H1 (cell line): ENCODE data around the gene INAVA. TPM values are rescaled to one million over a fixed set of nuclear protein-coding genes. Genes with fewer than 3 reads are reported as not detected.

ENCODE experiments used
- RFX5 ChIP-seq: IDR thresholded peaks from 2 replicates; pipeline ENCODE4 v1.6.1; 2011; ENCODE audit warnings: low read depth, low read length, improper control_type of control experiment, borderline replicate concordance
- RNF2 ChIP-seq: fragments of 200-900, 300-1000 bp; sonication (generic); IDR thresholded peaks from 2 replicates; pipeline ENCODE4 v1.7.1; 2016; ENCODE audit warnings: borderline replicate concordance, low read depth, mild to moderate bottlenecking, antibody characterized with exemption, low read length; ENCODE audit not compliant: poor library complexity, severe bottlenecking; ENCODE audit errors: missing control alignments
- SIN3A ChIP-seq, 2 experiments: IDR thresholded peaks in 1 of 2; conservative IDR thresholded peaks in 1 of 2; 2 replicates each; pipeline ENCODE4 v1.6.1; 2011 to 2012; ENCODE audit warnings: low read length in 2 of 2, improper control_type of control experiment in 1 of 2, low read depth in 1 of 2, mild to moderate bottlenecking in 1 of 2
- TBP ChIP-seq: IDR thresholded peaks from 2 replicates; pipeline ENCODE4 v1.6.1; 2011; ENCODE audit warnings: low read depth, low read length, improper control_type of control experiment
- USF2 ChIP-seq: IDR thresholded peaks from 2 replicates; pipeline ENCODE4 v1.6.1; 2011; ENCODE audit warnings: low read length, improper control_type of control experiment
- polyA plus RNA-seq, 7 experiments: library from polyadenylated mRNA; depleted of rRNA in 3 of 7; stranded (reverse) in 5 of 7; unstranded in 2 of 7; fragments of >200 nt in 5 of 7; fragments of 200-250 nt in 2 of 7; gene quantifications; 1 replicate in 5 of 7; 2 replicates in 1 of 7; 4 replicates in 1 of 7; pipeline versions ENCODE4 v1.2.1 to v1.2.3, GENCODE V29; 2011 to 2013; ENCODE audit warnings: missing spikeins in 2 of 7, mixed read lengths in 2 of 7
- total RNA-seq: library from RNA; stranded (reverse); fragmentation: NEBNext Ultra II Directional; extraction: Animal tissue kit (Norgen Biotek cat#: 25700); gene quantifications from 2 replicates; pipeline ENCODE4 v1.2.1, GENCODE V29; 2021

INAVA gene
- total and polyA plus RNA-seq, 2 of the 8 experiments (the other 6 are each of a cell fraction or from before 2014, with no cell fraction given): 46.8 to 49.3 TPM

GRCh38 chr1:200883118-200883517 is 11.6 kb upstream of the INAVA start (continued):
- TF ChIP-seq USF2 (no peak), RFX5 (no peak), SIN3A (conservative IDR thresholded peaks at IDR 0.05 in 1 of 2, IDR thresholded peaks at IDR 0.05 in 1 of 2; ENCODE audit: low read depth in 1 of 2, low read length in 2 of 2) (no peak), TBP (no peak), RNF2 (no peak)
- TF ChIP-seq, all 59 proteins: peak for 0
